K562 (cell line): ENCODE data around the gene COL15A1. TPM values are rescaled to one million over a fixed set of nuclear protein-coding genes. Genes with fewer than 3 reads are reported as not detected.

ENCODE experiments used
- ATAC-seq: fragments of 200-7000 bp; cut with Tn5 transposase; 3 replicates; pipeline ENCODE4 v1.9.1; 2020; ENCODE audit warnings: moderate library complexity
- BruUV-seq: library from RNA; stranded (reverse); fragments of 400-500 nt; replicated peaks from 2 replicates; lab custom pipeline; 2021; lab: Mats Ljungman, UMichigan
- CTCF ChIA-PET: fragments of 300-600 bp; formaldehyde crosslinking; extraction: SDS; loops from one replicate; lab custom pipeline; 2021; ENCODE audit warnings: low intra/inter-chr PET ratio; lab: Yijun Ruan, JAX
- POLR2A ChIA-PET: fragments of 300-600, 350-650 bp; sonication (Branson Sonifier 250); formaldehyde crosslinking; extraction: SDS; loops from one replicate; lab custom pipeline; 2021; ENCODE audit warnings: antibody characterized with exemption, inconsistent platforms; lab: Yijun Ruan, JAX
- DNase-seq, 4 experiments: peaks; one replicate each; pipeline versions ENCODE4 v3.0.0 to v3.0.0-alpha.2; 2011 to 2018; ENCODE audit warnings: low spot score in 3 of 4, mixed read lengths in 3 of 4; ENCODE audit errors: extremely low read depth in 1 of 4
- FAIRE-seq: peaks from 2 replicates; lab custom pipeline; 2011; peaks lifted over from hg19 to GRCh38; lab: Jason Lieb, UNC
- H2AFZ ChIP-seq: 2 replicates; pipeline ENCODE4 v1.6.0; 2011; ENCODE audit warnings: low read depth, low read length, control low read depth, inconsistent platforms
- H3K27ac ChIP-seq: fragments of 200-600 bp; 3 replicates; pipeline ENCODE4 v1.8.0; 2011; ENCODE audit warnings: low read depth, mild to moderate bottlenecking, control low read depth, inconsistent platforms, low read length, moderate library complexity, mixed read lengths; ENCODE audit errors: extremely low read depth
- H3K27me3 ChIP-seq, 2 experiments: fragments of 300-600 bp in 1 of 2; 2 replicates in 1 of 2; 3 replicates in 1 of 2; pipeline versions ENCODE4 v1.6.0 to v1.8.0; 2011; ENCODE audit warnings: inconsistent platforms in 2 of 2, low read length in 2 of 2, mild to moderate bottlenecking in 1 of 2, mixed read lengths in 1 of 2, moderate library complexity in 1 of 2; ENCODE audit not compliant: control insufficient read depth in 2 of 2, insufficient read depth in 2 of 2
- H3K36me3 ChIP-seq: fragments of 300-600 bp; 3 replicates; pipeline ENCODE4 v1.8.0; 2011; ENCODE audit warnings: mild to moderate bottlenecking, low read length, inconsistent platforms; ENCODE audit not compliant: control insufficient read depth, insufficient read depth
- H3K4me1 ChIP-seq, 2 experiments: fragments of 200-600 bp in 1 of 2; replicated peaks in 1 of 2; 2 replicates in 1 of 2; 3 replicates in 1 of 2; pipeline versions ENCODE4 v1.5.1 to v1.8.0; 2011; ENCODE audit warnings: inconsistent platforms in 2 of 2, low read length in 2 of 2, mild to moderate bottlenecking in 1 of 2, mixed read lengths in 1 of 2, moderate library complexity in 1 of 2; ENCODE audit not compliant: control insufficient read depth in 2 of 2, insufficient read depth in 2 of 2
- H3K4me2 ChIP-seq: 2 replicates; pipeline ENCODE4 v1.6.1; 2011; ENCODE audit warnings: low read length, control low read depth, inconsistent platforms, mixed read lengths; ENCODE audit not compliant: insufficient read depth
- H3K4me3 ChIP-seq: fragments of 200-600 bp; sonication (generic), shearing (Covaris generic); 2 replicates; pipeline ENCODE4 v1.5.1; 2016; ENCODE audit warnings: control low read depth, inconsistent platforms
- H3K79me2 ChIP-seq: fragments of 200-600 bp; 3 replicates; pipeline ENCODE4 v1.8.0; 2011; ENCODE audit warnings: low read length, inconsistent platforms; ENCODE audit not compliant: control insufficient read depth, insufficient read depth
- H3K9ac ChIP-seq, 2 experiments: 2 replicates each; pipeline versions ENCODE4 v1.6.0 to v1.6.1; 2011; ENCODE audit warnings: low read depth in 2 of 2, low read length in 2 of 2, control low read depth in 1 of 2, inconsistent platforms in 1 of 2, mild to moderate bottlenecking in 1 of 2, mixed read lengths in 1 of 2; ENCODE audit not compliant: insufficient read depth in 1 of 2
- H3K9me1 ChIP-seq: one replicate; pipeline ENCODE4 v1.6.0; 2011; ENCODE audit warnings: inconsistent platforms, mild to moderate bottlenecking, low read length, moderate library complexity; ENCODE audit not compliant: control insufficient read depth, insufficient read depth
- H3K9me3 ChIP-seq: replicated peaks from 2 replicates; pipeline ENCODE4 v1.5.1; 2011; ENCODE audit warnings: low read depth, low read length, inconsistent platforms; ENCODE audit not compliant: control insufficient read depth, insufficient read depth
- H4K20me1 ChIP-seq: replicated peaks from 2 replicates; pipeline ENCODE4 v1.6.1; 2011; ENCODE audit warnings: low read length, inconsistent platforms, mixed read lengths; ENCODE audit not compliant: control insufficient read depth, insufficient read depth
- ARID1B ChIP-seq: fragments of 450-650 bp; IDR thresholded peaks from 2 replicates; pipeline ENCODE4 v1.6.1; 2016; ENCODE audit warnings: antibody characterized with exemption, mild to moderate bottlenecking, inconsistent platforms
- CHD2 ChIP-seq: IDR thresholded peaks from 2 replicates; pipeline ENCODE4 v1.6.1; 2011; ENCODE audit warnings: low read depth, low read length
- DACH1 ChIP-seq: fragments of 450-650 bp; IDR thresholded peaks from 2 replicates; pipeline ENCODE4 v1.6.1; 2018; ENCODE audit not compliant: partially characterized antibody
- KDM1A ChIP-seq, 2 experiments: fragments of 450-650 bp; IDR thresholded peaks; 2 replicates each; pipeline ENCODE4 v1.6.1; 2016; ENCODE audit warnings: mild to moderate bottlenecking in 2 of 2
- L3MBTL2 ChIP-seq: fragments of 450-650 bp; IDR thresholded peaks from 2 replicates; pipeline ENCODE4 v1.6.1; 2016; ENCODE audit warnings: mild to moderate bottlenecking, moderate library complexity
- MEIS2 ChIP-seq: fragments of 450-650 bp; IDR thresholded peaks from 2 replicates; pipeline ENCODE4 v1.6.1; 2014; ENCODE audit warnings: mild to moderate bottlenecking; ENCODE audit not compliant: partially characterized antibody
- POLR3G ChIP-seq: IDR thresholded peaks from 2 replicates; pipeline ENCODE4 v1.6.1; 2011; ENCODE audit not compliant: insufficient read length, insufficient replicate concordance; ENCODE audit errors: extremely low read depth
- SMAD1 ChIP-seq: fragments of 150-350 bp; IDR thresholded peaks from 2 replicates; pipeline ENCODE4 v1.6.1; 2014; ENCODE audit warnings: low read length, low read depth; ENCODE audit not compliant: partially characterized antibody
- SMAD4 ChIP-seq: fragments of 250-450 bp; sonication (Bioruptor Pico); conservative IDR thresholded peaks from 2 replicates; pipeline ENCODE4 v1.8.0; 2021; ENCODE audit warnings: inconsistent platforms, mild to moderate bottlenecking, moderate library complexity
- ZNF766 ChIP-seq: fragments of 200-800 bp; sonication (Bioruptor generic); conservative IDR thresholded peaks from 2 replicates; pipeline ENCODE4 v1.6.1; 2016; ENCODE audit warnings: missing genetic modification characterization, missing compliant biosample characterization
- WGBS: fragments of 100-300 bp; shearing (Covaris generic); methylation state at CpG from one replicate; pipeline ENCODE4 v1.1.6; 2016; ENCODE audit warnings: low coverage, mixed read lengths; ENCODE audit not compliant: insufficient coverage; ENCODE audit errors: missing lambda C conversion rate; 5-methylcytosine and 5-hydroxymethylcytosine counted together
- in situ Hi-C: fragments of 300-500 bp; cut with MboI; formaldehyde crosslinking; loops from 4 replicates; pipeline ENCODE4 v1.15.0; 2018; ENCODE audit warnings: inconsistent platforms, mixed read lengths
- intact Hi-C: fragments of 100-400 bp; cut with micrococcal nuclease; formaldehyde crosslinking; loops from 2 replicates; pipeline ENCODE4 v1.14.2; 2022
- polyA plus RNA-seq, 8 experiments: library from polyadenylated mRNA; depleted of rRNA in 4 of 8; stranded (reverse) in 5 of 8; unstranded in 3 of 8; fragments of >200 nt; fragmentation: Nextera tagmentation in 2 of 8; fragmentation: Illumina TruSeq in 1 of 8; extraction: Ambion mirVana in 2 of 8; extraction: Trizol in 1 of 8; gene quantifications; 2 replicates each; pipeline versions ENCODE4 v1.2.1 to v1.2.3, GENCODE V29; 2011 to 2014; ENCODE audit warnings: inconsistent platforms in 1 of 8, missing spikeins in 1 of 8
- total RNA-seq, 7 experiments: library from RNA; depleted of rRNA in 6 of 7; stranded (reverse); fragments of >200 nt in 6 of 7; fragmentation: Illumina TruSeq in 2 of 7; extraction: Trizol in 2 of 7; gene quantifications; 2 replicates each; pipeline versions ENCODE4 v1.2.1 to v1.2.3, GENCODE V29; 2011 to 2021; ENCODE audit warnings: low replicate concordance in 1 of 7
- TF ChIP-seq, protein P1 (sequence below): sonication (generic); formaldehyde crosslinking; IDR thresholded peaks from 2 replicates; pipeline ENCODE4 v1.8.1; 2023; ENCODE audit warnings: mild to moderate bottlenecking, missing genetic modification reagents
- TF ChIP-seq, protein P2 (sequence below): sonication (generic); formaldehyde crosslinking; IDR thresholded peaks from 2 replicates; pipeline ENCODE4 v1.8.0; 2023; ENCODE audit warnings: mild to moderate bottlenecking, missing genetic modification reagents

Gene COL15A1
- total and polyA plus RNA-seq, 9 of the 15 experiments (the other 6 are each of a cell fraction or from before 2014, with no cell fraction given) = 0.46 to 5.1 (median 2.6) TPM

DNA sequence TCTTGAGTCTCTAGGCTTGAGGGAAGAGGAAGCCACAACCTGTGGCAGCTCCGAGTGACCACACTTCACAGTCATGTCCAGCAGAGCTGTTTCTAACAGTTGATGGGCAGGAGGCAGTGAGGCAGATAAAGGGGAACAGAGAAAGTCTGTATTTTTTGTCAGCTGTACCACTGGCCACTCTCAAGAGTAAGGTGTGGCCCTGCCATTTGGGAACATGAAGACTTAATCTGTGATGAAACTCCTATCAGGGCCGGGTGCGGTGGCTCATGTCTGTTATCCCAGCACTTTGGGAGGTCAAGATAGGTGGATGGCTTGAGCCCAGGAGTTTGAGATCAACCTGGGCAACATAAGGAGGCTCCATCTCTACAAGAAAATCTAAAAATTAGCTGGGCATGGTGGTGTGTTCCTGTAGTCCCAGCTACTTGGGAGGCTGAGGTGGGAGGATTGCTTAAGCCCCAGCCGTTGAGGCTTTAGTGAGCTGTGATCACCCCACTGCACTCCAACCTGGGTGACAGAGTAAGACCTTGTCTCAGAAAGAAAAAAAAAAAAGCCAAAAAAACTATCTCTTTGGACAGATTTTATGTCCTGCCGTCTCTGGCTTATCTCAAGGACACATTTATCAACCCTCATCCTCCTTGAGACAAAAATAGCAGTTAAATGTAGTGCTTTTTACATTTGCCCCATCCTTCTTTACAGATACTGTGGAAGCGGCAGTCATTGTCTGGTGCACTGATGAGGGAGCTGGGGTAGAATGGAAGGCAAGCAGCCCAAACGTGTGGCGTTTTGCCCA, 11.9 kb upstream of the COL15A1 start:
- ATAC-seq (peak; percentile 82), DNase-seq (peak; percentile 42 to 87 (median 70)), FAIRE-seq (peak; percentile 88)
- H3K79me2 ChIP-seq = no peaks in the 10 kb centered on the region
- intact Hi-C loops (loop anchor here (1.0 kb wide), 1 partner anchor 64 kb away; no protein-coding TSS in a partner anchor), in situ Hi-C loops (no loop called here)
- H3K4me1 ChIP-seq = peaks cover 51 to 67% of the 10 kb centered on the region in 2 experiments
- no peaks in the 10 kb centered on the region for H3K27me3 ChIP-seq
- H3K4me2 ChIP-seq = peak overlapping the region; percentile 50
- peak overlapping the region; percentile 60 for H3K27ac ChIP-seq
- peak overlapping the region; percentile 63; the same call in 1 of the 2 replicates for H2AFZ ChIP-seq
- H4K20me1 ChIP-seq = no peaks in the 10 kb centered on the region
- BruUV-seq = no TSS peak
- ChIA-PET CTCF (no interaction called here), POLR2A (interaction anchor here (0.6 to 2.5 kb wide), 9 partner anchors 9 to 148 kb away, joined by 3 to 21 read pairs (median 3); partner anchors contain the start of gene COL15A1)
- 3% methylated on average over 8 of the region's 8 CpGs for WGBS
- no peaks in the 10 kb centered on the region for H3K36me3 ChIP-seq
- H3K9ac ChIP-seq = peak overlapping the region in 1 of 2 experiments; percentile 16; a peak in 1 of 4 replicates
- H3K4me3 ChIP-seq = no peak overlapping the region
- H3K9me1 ChIP-seq = no peaks in the 10 kb centered on the region
- no peaks in the 10 kb centered on the region for H3K9me3 ChIP-seq
- TF ChIP-seq L3MBTL2 (peak; percentile 23; the same call in 1 of the 2 replicates), MEIS2 (peak; percentile 85), ARID1B (peak; percentile 95), POLR3G (no peak), ZNF766 (CRISPR knock-in tag) (no peak), DACH1 (peak; percentile 50), SMAD1 (peak; percentile 37), CHD2 (no peak), KDM1A (IDR thresholded peaks at IDR 0.05) (peak; percentile 89 to 91), SMAD4 (CRISPR knock-in tag) (peak; percentile 97)
- TF ChIP-seq, protein P1, sequence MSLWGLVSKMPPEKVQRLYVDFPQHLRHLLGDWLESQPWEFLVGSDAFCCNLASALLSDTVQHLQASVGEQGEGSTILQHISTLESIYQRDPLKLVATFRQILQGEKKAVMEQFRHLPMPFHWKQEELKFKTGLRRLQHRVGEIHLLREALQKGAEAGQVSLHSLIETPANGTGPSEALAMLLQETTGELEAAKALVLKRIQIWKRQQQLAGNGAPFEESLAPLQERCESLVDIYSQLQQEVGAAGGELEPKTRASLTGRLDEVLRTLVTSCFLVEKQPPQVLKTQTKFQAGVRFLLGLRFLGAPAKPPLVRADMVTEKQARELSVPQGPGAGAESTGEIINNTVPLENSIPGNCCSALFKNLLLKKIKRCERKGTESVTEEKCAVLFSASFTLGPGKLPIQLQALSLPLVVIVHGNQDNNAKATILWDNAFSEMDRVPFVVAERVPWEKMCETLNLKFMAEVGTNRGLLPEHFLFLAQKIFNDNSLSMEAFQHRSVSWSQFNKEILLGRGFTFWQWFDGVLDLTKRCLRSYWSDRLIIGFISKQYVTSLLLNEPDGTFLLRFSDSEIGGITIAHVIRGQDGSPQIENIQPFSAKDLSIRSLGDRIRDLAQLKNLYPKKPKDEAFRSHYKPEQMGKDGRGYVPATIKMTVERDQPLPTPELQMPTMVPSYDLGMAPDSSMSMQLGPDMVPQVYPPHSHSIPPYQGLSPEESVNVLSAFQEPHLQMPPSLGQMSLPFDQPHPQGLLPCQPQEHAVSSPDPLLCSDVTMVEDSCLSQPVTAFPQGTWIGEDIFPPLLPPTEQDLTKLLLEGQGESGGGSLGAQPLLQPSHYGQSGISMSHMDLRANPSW (CRISPR knock-in tag) = no peak
- TF ChIP-seq, protein P2, sequence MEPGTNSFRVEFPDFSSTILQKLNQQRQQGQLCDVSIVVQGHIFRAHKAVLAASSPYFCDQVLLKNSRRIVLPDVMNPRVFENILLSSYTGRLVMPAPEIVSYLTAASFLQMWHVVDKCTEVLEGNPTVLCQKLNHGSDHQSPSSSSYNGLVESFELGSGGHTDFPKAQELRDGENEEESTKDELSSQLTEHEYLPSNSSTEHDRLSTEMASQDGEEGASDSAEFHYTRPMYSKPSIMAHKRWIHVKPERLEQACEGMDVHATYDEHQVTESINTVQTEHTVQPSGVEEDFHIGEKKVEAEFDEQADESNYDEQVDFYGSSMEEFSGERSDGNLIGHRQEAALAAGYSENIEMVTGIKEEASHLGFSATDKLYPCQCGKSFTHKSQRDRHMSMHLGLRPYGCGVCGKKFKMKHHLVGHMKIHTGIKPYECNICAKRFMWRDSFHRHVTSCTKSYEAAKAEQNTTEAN (CRISPR knock-in tag) = no peak
